Breast epithelium (tissue), 3 donors: Measurements from ENCODE around the gene MYF5.

Experiments
- CTCF ChIP-seq, 3 donors: fragments of 450-650 bp; IDR thresholded peaks; one replicate each; pipeline ENCODE4 v1.5.1; 2016 to 2017; ENCODE audit warnings: antibody characterized with exemption in 3 of 3, mild to moderate bottlenecking in 3 of 3, moderate library complexity in 3 of 3
- POLR2AphosphoS5 ChIP-seq, 3 donors: sonication (generic); formaldehyde crosslinking; IDR thresholded peaks; one replicate each; pipeline ENCODE4 v1.6.1; 2017; ENCODE audit warnings: antibody characterized with exemption in 3 of 3

- TF ChIP-seq CTCF (IDR thresholded peaks at IDR 0.05), result no peak
- TF ChIP-seq POLR2AphosphoS5 (IDR thresholded peaks at IDR 0.05), result no peak
Observed at GRCh38 chr12:80692114-80692513, 24.6 kb upstream of the MYF5 start.
